G401.6 (cell line): ENCODE results near the gene ZNF423.

ENCODE experiments used
- FAIRE-seq: peaks from 2 replicates; lab custom pipeline; 2012; peaks lifted over from hg19 to GRCh38; lab: Jason Lieb, UNC

The ZNF423 gene

GRCh38 chr16:49548325-49548970 lies 307.5 kb downstream of the ZNF423 start:
- FAIRE-seq = no peak

- FAIRE-seq = no peak
Observed at GRCh38 chr16:49547448-49547847, 308.5 kb downstream of the ZNF423 start.

GRCh38 chr16:49546735-49547134 lies 309.2 kb downstream of the ZNF423 start:
- FAIRE-seq = no peak

GRCh38 chr16:49545741-49546448 lies 310.0 kb downstream of the ZNF423 start:
- FAIRE-seq = no peak

- FAIRE-seq = no peak
Observed at GRCh38 chr16:49545243-49545642, 310.7 kb downstream of the ZNF423 start.

GRCh38 chr16:49544828-49545227 lies 311.1 kb downstream of the ZNF423 start:
- FAIRE-seq = no peak

- FAIRE-seq = no peak
Observed at GRCh38 chr16:49543631-49543946, 312.3 kb downstream of the ZNF423 start.

GRCh38 chr16:49542946-49543630 lies 312.8 kb downstream of the ZNF423 start:
- no peak for FAIRE-seq

GRCh38 chr16:49542391-49542891 lies 313.5 kb downstream of the ZNF423 start:
- FAIRE-seq = no peak

- no peak for FAIRE-seq
Observed at GRCh38 chr16:49540836-49541235, 315.1 kb downstream of the ZNF423 start.

GRCh38 chr16:49539758-49540157 lies 316.2 kb downstream of the ZNF423 start:
- no peak for FAIRE-seq

- FAIRE-seq = no peak
Observed at GRCh38 chr16:49537924-49538459, 317.9 kb downstream of the ZNF423 start.

GRCh38 chr16:49534901-49535610 lies 320.9 kb downstream of the ZNF423 start:
- no peak for FAIRE-seq

GRCh38 chr16:49533422-49533821 lies 322.5 kb downstream of the ZNF423 start:
- no peak for FAIRE-seq

- FAIRE-seq = no peak
Observed at GRCh38 chr16:49532873-49533272, 323.0 kb downstream of the ZNF423 start.

GRCh38 chr16:49531931-49532840 lies 323.7 kb downstream of the ZNF423 start:
- FAIRE-seq = no peak

- no peak for FAIRE-seq
Observed at GRCh38 chr16:49531425-49531824, 324.5 kb downstream of the ZNF423 start.

GRCh38 chr16:49530427-49530970 lies 325.4 kb downstream of the ZNF423 start:
- FAIRE-seq = no peak

- FAIRE-seq = no peak
Observed at GRCh38 chr16:49529411-49530045, 326.4 kb downstream of the ZNF423 start.

- FAIRE-seq = no peak
Observed at GRCh38 chr16:49528866-49529288, 327.0 kb downstream of the ZNF423 start.
